GM21576 (cell line): ENCODE results near the gene PRKCH.
A peak's percentile ranks its signal among the peaks of the same experiment; 100 is the strongest.

ENCODE experiments used
- ATAC-seq: cut with Tn5 transposase; IDR thresholded peaks from one replicate; pipeline ENCODE4 v1.9.1; 2021; ENCODE audit warnings: mild to moderate bottlenecking, moderate library complexity; ENCODE audit not compliant: unreplicated experiment

PRKCH gene

DNA sequence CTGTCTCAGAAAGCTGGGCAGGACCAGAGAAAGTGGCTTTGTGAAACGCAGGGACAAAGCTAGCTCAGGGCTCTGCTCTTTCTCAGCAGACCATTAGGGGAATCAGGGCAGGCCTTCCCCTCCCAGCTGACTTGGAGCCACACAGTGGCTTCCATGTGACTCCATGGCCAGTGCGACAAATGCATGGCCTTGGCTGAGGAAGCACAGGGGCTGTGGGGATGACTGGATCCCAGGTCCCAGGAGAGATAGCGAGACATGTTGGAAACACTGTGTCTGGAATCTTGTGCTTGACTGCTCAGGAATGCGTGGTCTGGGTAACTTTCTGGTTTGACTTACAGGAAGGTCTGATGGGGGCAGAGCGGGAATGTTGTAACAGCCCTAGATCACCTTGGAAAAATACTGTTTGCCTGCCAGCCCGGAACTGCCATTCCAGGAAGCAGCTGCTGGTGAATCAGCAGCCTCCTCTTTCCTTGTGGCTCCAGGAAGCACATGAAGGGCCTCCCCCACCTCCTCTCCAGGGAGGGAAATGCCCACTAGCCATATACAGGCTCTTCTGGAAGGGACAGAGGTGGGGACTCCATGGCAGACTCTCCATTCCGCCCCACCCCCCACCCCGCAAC is 240.4 kb downstream of the PRKCH start:
- no peak for ATAC-seq

DNA sequence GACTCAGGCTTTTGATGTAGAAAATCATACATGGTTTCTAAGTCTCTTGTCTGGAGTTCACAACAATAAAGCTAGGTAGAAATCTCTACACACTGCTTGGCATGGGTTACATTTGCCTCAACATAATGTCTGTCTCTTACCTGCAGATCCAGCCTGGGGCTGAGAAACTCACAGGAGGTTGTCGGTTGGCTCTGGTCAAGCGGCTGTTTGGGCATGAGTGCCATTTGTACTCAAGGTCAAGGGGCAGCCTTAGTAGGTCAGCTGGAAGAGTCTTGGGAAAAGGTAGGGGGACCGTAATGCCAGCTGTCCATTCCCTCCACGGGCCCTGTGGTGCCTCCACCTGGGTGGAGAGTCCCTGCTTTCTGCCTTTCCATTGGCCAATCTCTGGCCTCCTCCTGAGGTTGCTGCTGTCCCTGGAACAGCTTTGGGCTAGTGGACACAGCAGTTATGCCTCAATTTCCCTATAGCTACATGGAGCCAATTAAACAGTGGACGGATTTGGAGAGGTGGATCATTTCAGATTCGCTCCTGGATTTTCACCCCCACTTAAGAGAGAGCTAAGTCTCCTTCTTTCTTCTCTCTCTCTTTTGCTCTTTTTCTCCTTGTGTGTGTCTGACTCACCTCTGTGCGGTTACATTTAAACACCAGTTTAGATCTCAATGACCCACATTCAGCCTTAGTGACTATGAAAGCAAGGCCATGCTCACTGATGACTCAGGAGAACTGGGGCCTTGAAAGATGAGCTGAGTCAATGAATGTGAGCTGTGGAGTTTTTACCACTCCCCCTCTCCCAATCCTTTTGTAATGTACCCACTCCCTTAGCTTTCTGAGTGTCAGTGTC is 241.2 kb downstream of the PRKCH start:
- ATAC-seq: no peak

DNA sequence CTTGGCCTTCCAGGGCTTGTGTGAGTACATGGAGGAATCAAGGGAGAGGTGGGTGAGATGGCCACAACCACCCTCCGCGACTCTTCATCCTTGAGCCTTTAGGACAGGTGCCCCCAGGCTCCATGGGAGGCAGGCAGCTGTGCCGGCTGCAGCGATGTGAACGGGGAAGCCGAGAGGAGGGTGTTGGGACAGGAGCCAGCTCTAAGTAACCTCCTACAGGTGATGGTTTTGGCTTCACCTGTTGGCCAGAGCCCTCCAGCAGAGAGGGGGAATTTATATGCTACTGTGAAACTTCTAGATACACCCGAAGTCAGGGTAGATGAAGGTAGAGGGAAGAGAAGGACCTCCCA is 241.8 kb downstream of the PRKCH start:
- ATAC-seq: no peak

DNA sequence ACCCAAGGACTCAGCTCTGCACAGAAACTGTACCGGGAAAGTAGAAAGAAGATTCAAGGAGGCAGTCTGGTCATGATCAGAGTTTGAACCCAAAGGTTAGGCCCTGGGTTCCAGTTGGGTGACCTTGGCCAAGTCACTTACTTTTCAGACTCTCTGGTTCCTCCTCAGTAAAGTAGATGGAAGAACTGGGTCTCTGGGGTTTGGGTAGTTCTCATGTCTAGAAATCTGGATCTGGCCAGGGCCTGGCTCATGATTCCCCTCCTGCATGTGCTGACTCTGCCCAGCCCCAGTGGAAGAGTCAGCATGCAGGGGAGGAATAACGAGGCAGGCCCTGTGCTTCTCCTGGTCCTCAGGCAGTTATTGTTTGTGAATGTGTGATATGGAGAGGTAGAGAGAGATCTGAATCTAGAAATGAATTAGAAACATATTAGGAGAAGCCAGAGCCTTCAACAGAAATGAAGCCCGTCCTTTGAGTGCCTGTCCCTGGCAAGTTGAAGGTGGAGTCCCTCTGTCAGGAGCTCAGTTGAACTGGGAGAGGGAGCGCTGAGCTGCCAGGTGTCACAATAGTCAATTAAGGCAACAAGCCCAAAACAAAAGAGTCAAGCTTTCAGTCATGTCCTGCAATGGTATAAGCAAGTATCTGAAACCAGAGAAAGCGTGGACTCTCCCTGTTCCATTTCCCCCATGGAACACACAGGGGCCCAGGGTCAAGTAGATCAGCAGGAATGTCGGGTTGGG is 242.7 kb downstream of the PRKCH start:
- no peak for ATAC-seq

DNA sequence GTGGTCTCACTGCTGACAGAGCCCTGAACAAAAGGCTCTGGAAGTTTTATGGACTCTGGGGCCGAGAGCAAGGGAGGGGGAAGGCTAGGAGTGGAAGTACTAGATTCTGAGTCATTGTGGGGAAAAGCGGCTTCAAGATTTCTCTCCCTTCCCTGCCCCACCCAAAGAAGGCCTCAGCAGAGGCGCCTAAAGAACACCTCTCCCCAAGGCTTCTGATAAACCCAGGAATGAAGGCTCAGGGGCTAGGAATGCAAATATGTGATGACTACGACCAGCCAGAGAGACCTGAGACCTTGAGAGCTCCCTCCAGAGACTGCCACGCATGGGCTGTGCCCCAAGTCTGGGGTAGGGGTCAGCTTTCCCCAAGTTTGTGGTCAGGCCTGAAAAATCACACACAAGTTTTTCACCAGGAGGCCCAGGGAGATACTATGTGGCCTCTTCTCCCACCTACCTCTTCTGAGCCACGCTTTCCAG is 243.3 kb downstream of the PRKCH start:
- no peak for ATAC-seq

DNA sequence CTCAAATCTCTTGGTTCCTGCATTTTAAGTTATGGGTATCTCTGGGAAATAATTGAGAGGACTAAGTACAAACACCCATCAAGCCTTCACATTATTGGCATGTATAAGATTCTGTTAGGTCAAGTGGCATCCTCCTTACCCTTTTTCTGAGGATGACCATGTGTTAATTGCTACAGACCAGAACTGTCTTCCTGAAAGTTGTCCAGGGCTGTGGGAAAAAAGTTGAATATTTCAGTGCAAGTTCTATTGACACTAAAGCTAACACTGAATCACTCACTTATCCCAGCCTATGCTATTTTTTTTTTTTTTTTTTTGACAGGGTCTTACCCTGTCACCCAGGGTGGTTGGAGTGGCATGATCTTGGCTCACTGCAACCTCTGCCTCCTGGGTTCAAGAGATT is 243.8 kb downstream of the PRKCH start:
- ATAC-seq: no peak

DNA sequence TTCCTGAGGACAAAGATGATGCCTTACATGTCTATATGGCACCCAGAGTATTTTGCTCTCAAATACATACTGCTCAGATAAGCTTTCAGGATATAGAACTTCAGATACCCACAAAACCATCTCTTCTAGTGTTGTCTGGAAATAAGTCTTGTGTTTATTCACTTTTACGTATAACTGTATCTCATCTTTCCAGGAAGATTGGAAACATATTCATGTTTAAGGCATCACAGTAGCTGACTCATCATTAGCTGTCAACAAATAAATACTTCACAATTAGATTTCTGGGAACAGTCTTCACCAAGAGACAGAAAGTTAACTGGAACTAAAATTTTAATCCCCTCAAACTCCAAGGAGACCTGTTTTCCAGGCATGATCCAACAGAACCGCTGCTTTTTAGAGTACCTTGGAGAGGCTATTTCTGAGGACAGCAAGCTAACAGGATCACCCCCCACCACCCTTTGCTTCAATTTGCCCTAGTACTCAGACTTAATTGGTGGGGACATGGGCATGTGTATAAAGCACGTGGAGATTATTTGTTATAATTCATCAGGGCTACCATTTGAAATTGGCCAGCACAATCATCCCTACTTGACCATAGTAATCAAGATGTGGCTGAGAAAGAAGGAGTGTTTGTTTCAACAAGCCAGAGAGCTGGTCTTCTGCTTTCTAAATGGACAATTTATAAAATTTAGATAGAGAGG is 244.6 kb downstream of the PRKCH start:
- ATAC-seq: no peak

DNA sequence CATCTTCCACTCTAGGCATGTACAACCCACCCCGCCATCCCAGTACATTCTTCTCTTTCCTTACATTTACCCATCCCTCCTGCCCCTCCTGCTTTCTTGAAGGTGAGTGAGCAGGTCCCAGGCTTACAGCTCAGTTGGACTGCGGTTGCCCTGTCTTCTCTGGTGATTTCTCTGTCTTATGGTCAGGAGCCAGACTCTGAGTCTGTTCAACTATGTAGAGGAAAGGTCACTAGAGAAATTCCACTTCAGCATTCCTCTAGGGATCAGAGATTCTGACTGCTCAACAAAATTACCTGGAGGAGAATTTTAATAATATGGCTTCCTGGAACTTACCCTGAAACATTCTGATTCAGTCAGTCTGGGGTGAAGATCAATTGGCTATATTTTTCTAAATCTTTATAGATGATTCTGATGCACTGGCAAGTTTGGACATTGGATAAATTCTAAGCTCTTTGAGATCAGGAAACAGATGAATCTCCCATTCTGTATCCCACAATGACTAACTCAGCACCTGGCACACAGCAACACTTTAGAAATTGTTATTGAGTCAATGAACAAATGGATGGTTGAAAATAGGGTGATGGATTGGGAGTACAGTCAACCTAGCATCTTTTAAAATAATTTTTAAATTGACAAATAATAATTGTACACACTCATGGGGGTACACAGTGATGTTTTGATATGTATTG is 245.3 kb downstream of the PRKCH start:
- no peak for ATAC-seq

DNA sequence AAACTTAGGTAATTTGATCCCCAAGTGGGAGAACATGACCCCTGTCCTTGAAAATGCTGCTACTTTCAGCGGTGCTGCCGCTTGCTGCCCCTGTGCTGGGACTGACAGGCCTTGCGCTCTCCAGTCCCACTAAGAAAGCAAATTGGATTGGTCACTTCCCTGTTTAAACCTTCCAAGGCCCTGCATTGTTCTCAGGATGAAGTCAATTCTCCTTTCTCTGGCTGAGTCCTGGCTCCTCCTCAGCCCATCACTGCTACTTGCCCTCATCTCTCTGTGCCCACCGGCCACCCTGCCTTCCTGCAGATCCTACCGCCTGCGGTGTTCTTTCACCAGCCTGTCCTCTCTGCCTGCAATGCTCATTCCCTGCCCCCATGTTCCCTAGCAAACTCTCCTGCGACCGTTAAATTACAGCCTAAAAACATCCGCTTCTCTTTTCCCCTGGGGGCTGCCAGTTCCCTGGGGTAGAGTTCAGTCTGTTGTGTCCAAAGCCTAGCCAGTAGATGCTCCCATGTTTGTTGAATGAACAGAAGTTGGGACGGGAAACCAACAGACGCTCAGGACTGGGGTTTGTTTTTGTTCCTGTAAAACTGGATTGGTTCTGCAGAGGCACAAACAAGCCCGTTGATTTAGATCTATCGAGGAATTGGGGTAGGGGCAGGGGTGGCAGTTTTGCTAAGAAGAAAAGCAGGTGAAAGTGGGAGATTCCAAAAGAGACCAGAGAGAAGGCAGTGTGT is 246.6 kb downstream of the PRKCH start:
- peak; percentile 0 for ATAC-seq

DNA sequence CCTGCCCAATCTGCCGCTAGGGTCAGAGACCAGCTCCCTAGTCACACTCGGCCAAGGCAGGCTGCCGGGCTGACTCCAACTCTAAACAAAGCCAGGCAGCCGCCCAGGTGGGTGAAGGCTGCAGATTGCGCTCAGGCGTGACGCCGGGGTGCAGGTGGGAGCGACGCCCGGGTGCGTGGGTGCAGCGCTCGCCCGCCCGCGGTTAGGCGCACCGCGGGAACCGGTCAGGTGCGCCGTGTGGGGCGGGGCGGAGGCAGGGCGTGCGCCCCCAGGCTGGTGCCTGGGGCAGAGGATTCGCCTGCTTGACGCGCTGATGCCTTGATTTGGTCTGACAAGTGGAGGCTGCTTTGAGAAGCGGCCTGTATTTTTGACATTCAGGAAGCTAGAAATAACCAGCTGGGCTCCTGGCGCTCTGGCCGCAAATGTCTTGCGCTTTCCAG is 247.2 kb downstream of the PRKCH start:
- peak; percentile 84 for ATAC-seq

DNA sequence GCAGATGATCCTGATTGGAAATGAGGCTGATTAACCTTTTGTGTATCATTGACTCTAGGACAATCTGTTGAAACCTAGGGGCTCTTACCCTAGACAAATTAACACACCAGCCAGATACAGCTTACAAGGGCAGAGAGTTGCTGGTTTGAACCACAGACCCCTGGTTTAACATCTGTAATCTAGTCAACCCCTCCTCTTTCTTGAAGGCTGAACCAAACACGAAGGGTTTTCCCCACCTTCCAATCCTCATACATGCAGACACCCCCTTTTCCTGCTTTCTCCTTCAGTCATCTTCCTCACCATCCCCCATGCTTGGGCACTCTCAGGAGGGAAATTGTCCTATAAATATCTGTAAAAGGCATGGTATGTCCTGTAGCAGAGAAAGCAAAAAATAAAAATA is 247.9 kb downstream of the PRKCH start:
- no peak for ATAC-seq

DNA sequence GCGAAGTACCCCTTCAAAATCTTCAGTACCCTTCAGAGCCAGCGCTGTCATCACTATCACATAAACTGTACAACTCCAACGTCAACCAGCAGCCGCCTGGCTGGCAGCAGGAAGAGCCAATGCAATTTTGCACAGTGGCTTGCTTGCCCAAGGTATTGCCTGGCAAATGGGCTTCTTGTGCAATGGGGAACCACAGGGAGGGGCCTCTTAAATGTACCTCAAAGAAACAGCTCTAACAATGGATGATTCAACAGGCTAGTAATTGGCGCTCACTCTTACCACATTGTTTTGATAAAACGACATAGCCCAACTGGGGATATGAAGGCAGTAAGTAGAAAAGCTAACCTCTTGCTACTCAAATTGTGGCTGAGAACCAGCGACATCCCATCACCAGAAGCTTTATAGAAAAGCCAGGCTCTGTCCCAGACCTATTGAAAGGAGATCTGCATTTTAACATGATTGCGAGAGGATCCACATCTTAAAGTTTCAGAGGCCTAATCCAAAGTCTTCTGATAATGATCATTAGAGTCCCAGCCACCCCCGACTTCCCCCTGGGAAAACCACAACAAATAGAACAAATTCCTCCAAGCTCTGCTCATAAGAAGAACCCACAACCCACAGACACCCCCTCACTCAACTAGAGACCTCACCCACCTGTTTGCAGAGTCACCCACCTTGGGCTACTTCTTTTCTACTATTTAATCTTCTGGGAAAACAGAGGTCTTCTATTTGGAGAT is 248.6 kb downstream of the PRKCH start:
- ATAC-seq: no peak

DNA sequence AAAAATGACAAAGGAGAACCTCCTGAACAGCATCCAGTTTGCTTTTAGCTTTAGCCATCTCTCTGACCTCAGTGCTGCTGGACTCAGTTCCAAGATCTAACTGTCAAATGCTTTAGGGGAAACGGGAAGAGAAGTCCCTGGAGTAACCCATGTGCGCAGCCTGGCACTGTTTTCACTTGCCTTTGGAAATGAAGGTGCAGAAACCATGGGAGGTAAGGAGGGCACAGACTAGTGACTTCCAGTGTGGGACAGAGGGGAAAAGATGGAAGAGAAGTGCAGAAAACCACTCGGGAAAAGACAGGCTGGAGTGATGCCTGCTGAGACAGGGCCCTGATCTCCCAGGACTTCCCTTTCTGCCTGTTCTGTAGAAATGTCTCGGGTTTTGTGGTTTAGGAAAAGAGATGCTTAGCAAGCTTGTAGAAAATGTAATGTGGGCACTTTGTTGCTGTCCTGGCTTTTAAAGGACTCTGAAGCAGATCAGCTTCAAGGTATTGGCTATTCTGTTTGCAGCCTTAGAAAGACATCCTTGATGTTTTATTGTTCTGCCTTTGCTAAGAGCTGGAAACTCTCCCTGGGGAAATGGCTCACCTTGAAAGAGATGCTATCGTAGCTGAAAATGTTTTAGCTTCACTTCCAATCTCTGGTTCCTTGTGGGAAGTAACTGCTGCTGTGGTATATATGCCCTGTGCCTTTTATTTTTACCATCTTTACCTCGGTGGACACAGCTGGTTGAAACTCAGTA is 249.3 kb downstream of the PRKCH start:
- no peak for ATAC-seq

DNA sequence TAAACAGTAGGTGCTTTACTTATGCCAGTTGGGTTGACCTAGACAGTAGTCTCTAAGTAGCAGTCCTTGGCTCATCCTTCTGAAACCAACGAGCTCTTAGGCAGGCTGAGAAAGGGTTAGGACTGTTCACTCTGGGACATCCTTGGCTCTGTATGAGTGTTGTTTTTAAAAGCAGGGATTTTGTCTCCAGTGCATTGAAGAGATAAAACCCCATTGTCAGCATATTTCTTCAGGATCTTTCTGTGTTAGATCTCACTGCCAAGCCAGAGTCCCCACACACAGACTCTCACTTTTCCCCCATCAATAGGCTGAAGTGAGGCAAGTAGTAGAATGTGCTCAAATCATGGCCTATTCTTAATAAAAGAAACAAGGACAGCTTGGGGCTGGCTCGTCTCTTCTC is 250.5 kb downstream of the PRKCH start:
- ATAC-seq: no peak

DNA sequence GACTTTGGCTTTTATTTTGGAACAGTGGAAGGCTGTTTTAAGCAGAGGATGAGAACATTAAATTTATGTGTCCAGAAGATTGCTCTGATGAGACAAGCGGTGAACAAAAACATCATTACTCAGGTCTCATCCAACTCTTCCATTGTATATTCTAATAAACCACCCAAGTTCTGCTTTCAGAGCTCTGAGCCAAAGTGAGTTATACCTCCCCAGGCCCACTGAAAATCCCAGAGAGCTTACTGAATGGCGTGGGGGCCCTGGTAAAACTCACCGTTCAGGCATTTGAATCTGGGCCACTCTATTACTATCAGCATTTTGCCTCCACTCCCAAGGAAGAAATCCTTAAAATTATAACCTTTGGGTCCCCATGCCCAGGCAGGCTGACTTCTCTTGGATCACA is 251.9 kb downstream of the PRKCH start:
- ATAC-seq: no peak

DNA sequence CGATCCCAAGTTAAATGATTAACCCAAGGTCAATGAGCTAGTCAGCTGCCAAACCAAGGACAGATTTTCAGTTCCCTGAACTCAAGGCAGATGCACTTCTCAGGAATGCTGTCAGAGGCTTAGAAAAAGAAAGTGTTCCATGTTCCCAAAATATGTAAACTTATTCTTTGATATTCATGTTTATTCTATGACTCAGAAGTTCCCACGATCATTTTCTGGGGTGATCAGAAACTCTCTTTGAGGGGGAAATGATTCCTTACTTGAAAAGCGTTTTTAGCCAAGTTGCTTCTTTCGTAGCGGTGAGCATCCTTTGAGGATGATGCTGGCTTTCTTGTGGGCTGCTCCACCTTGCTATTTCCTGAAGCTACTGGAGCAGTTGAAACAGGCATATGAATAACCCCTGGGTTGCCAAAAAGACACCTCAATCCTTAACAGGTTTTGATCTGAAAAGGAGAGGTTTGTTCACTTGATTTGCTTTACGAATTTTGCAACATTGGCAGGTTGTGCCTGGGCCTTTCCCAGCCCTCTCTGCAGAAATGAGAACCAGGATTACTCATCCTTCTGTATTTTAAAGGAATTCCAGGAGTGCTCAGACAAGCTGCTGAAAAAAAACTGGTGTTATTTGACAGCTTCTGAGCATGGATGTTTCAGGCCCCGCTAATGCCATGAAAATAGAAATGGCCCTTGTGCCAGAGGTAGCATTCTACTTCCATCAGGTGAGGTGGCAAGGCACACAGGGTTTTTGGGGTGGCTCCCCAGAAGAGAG is 252.6 kb downstream of the PRKCH start:
- no peak for ATAC-seq

DNA sequence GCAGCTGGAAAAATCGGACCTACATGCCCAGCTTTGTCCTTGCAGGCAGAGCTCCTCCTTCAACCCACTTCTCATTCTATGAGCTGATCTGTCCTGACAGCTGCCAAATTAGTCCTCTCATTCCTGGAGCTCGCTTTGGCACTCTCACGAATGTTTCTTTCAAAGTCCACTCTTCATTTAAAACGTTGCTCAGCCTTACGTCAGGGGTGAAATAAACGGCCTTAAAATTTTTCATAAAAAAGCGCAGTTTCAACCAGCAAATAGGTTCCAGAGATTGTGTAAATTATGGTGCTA is 253.1 kb downstream of the PRKCH start:
- ATAC-seq: no peak

DNA sequence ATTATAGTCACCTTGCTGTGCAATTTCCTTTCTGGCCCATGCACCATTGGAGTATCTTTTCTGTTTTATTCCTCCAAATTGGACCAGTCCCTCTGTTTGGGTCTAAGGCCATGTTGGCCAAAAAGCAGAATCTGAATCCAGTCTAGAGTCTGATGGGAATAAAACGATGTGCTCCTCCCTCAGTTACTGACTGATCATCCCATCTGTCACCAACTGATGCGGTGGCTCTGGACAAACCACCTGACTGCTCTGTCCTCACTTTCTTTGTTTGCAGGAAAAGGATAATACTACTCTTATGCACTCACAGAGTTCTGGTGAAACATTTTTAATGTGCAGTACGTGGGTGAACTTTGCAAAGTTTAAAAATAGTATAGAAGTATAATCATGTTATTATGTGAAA is 253.7 kb downstream of the PRKCH start:
- no peak for ATAC-seq
